GM19467 (cell line): Measurements from ENCODE around the gene ITPR1.

Experiments used
- ATAC-seq: cut with Tn5 transposase; IDR thresholded peaks from one replicate; pipeline ENCODE4 v1.9.1; 2021; ENCODE audit warnings: mild to moderate bottlenecking, moderate library complexity; ENCODE audit not compliant: unreplicated experiment

ITPR1 gene

GRCh38 chr3:4529876-4530588, 36.9 kb downstream of the ITPR1 start:
- no peak for ATAC-seq

- no peak for ATAC-seq
These were observed 38.4 kb downstream of the ITPR1 start for GRCh38 chr3:4531478-4532025.

GRCh38 chr3:4532535-4533112, 39.5 kb downstream of the ITPR1 start:
- ATAC-seq = no peak

- no peak for ATAC-seq
These were observed 40.6 kb downstream of the ITPR1 start for GRCh38 chr3:4533489-4534443.

GRCh38 chr3:4534906-4535305, 41.8 kb downstream of the ITPR1 start:
- ATAC-seq = no peak

- ATAC-seq = no peak
These were observed 43.1 kb downstream of the ITPR1 start for GRCh38 chr3:4536260-4536659.

GRCh38 chr3:4540267-4540666, 47.1 kb downstream of the ITPR1 start:
- no peak for ATAC-seq

- ATAC-seq = no peak
These were observed 50.0 kb downstream of the ITPR1 start for GRCh38 chr3:4543110-4543509.

- ATAC-seq = no peak
These were observed 53.4 kb downstream of the ITPR1 start for GRCh38 chr3:4546346-4547178.

- ATAC-seq = no peak
These were observed 54.7 kb downstream of the ITPR1 start for GRCh38 chr3:4547799-4548198.

GRCh38 chr3:4548356-4548755, 55.2 kb downstream of the ITPR1 start:
- no peak for ATAC-seq

GRCh38 chr3:4548780-4549179, 55.6 kb downstream of the ITPR1 start:
- no peak for ATAC-seq

- ATAC-seq = no peak
These were observed 56.7 kb downstream of the ITPR1 start for GRCh38 chr3:4549896-4550295.

GRCh38 chr3:4551051-4551711, 58.0 kb downstream of the ITPR1 start:
- ATAC-seq = no peak

- no peak for ATAC-seq
These were observed 58.8 kb downstream of the ITPR1 start for GRCh38 chr3:4551794-4552442.

- no peak for ATAC-seq
These were observed 59.7 kb downstream of the ITPR1 start for GRCh38 chr3:4552811-4553210.

GRCh38 chr3:4561661-4562060, 68.5 kb downstream of the ITPR1 start:
- no peak for ATAC-seq

GRCh38 chr3:4562595-4562994, 69.4 kb downstream of the ITPR1 start:
- ATAC-seq = no peak

GRCh38 chr3:4564270-4564669, 71.1 kb downstream of the ITPR1 start:
- no peak for ATAC-seq
